H1 (cell line): ENCODE data around the gene GMPR. TPM values are rescaled to one million over a fixed set of nuclear protein-coding genes. Genes with fewer than 3 reads are reported as not detected.
A peak's percentile ranks its signal among the peaks of the same experiment; 100 is the strongest.

Source experiments
- CTCF ChIA-PET: fragments of 300-600 bp; sonication (Branson Sonifier 250); formaldehyde crosslinking; loops from one replicate; lab custom pipeline; 2021; ENCODE audit not compliant: partially characterized antibody; lab: Charles Lee
- POLR2A ChIA-PET: fragments of 300-600 bp; sonication (Branson Sonifier 250); formaldehyde crosslinking; loops from one replicate; lab custom pipeline; 2021; ENCODE audit warnings: inconsistent platforms; ENCODE audit not compliant: partially characterized antibody; lab: Charles Lee
- DNase-seq, 2 experiments: peaks; one replicate each; pipeline versions ENCODE4 v3.0.0 to v3.0.0-alpha.2; 2010 to 2022; ENCODE audit warnings: low spot score in 2 of 2, low read depth in 1 of 2, mixed read lengths in 1 of 2
- FAIRE-seq: peaks from 2 replicates; lab custom pipeline; 2011; peaks lifted over from hg19 to GRCh38; lab: Jason Lieb, UNC
- H2AFZ ChIP-seq: 2 replicates; pipeline ENCODE4 v1.8.1; 2012; ENCODE audit warnings: low read length, inconsistent platforms
- H2AK5ac ChIP-seq: 2 replicates; pipeline ENCODE4 v1.6.1; 2013; ENCODE audit warnings: low read depth, low read length
- H2BK120ac ChIP-seq: replicated peaks from 2 replicates; pipeline ENCODE3; 2013; ENCODE audit warnings: low read depth, low read length, inconsistent platforms
- H2BK12ac ChIP-seq: 2 replicates; pipeline ENCODE4 v1.6.1; 2013; ENCODE audit warnings: low read depth, low read length
- H2BK15ac ChIP-seq: 2 replicates; pipeline ENCODE4 v1.6.1; 2013; ENCODE audit warnings: low read length
- H2BK20ac ChIP-seq: 2 replicates; pipeline ENCODE4 v1.6.1; 2013; ENCODE audit warnings: low read length
- H2BK5ac ChIP-seq: 2 replicates; pipeline ENCODE4 v1.6.1; 2013; ENCODE audit warnings: low read depth, low read length
- H3K14ac ChIP-seq: 2 replicates; pipeline ENCODE4 v1.6.1; 2013; ENCODE audit warnings: inconsistent platforms; ENCODE audit not compliant: insufficient read length
- H3K18ac ChIP-seq: 2 replicates; pipeline ENCODE4 v1.6.1; 2013; ENCODE audit warnings: low read length; ENCODE audit errors: extremely low read depth
- H3K23ac ChIP-seq: 2 replicates; pipeline ENCODE4 v1.6.1; 2013; ENCODE audit warnings: inconsistent platforms; ENCODE audit not compliant: insufficient read length
- H3K23me2 ChIP-seq: 2 replicates; pipeline ENCODE4 v1.6.1; 2013; ENCODE audit warnings: low read depth, low read length
- H3K27ac ChIP-seq: 2 replicates; pipeline ENCODE4 v1.6.1; 2011; ENCODE audit warnings: low read depth, low read length, inconsistent platforms
- H3K27me3 ChIP-seq, 4 experiments: replicated peaks in 1 of 4; 1 replicate in 1 of 4; 2 replicates in 3 of 4; pipeline versions ENCODE4 v1.6.1 to v1.8.1; 2011 to 2013; ENCODE audit warnings: low read length in 3 of 4, mild to moderate bottlenecking in 3 of 4, inconsistent platforms in 2 of 4, mixed read lengths in 2 of 4, moderate library complexity in 1 of 4; ENCODE audit not compliant: control insufficient read depth in 3 of 4, insufficient read depth in 3 of 4; ENCODE audit errors: extremely low read depth in 1 of 4
- H3K36me3 ChIP-seq, 4 experiments: 2 replicates each; pipeline versions ENCODE4 v1.6.1 to v1.8.1; 2011 to 2013; ENCODE audit warnings: mild to moderate bottlenecking in 4 of 4, low read length in 3 of 4, moderate library complexity in 2 of 4, control low read depth in 1 of 4, inconsistent platforms in 1 of 4; ENCODE audit not compliant: insufficient read depth in 4 of 4, control insufficient read depth in 2 of 4
- H3K4ac ChIP-seq: replicated peaks from 2 replicates; pipeline ENCODE3; 2013; ENCODE audit warnings: low read length, low read depth, mixed read lengths, inconsistent platforms; ENCODE audit not compliant: insufficient read length
- H3K4me1 ChIP-seq, 4 experiments: replicated peaks in 1 of 4; 1 replicate in 1 of 4; 2 replicates in 3 of 4; pipeline versions ENCODE4 v1.6.1 to v1.8.1; 2011 to 2013; ENCODE audit warnings: low read length in 3 of 4, inconsistent platforms in 2 of 4, mixed read lengths in 1 of 4; ENCODE audit not compliant: insufficient read depth in 4 of 4, control insufficient read depth in 3 of 4
- H3K4me2 ChIP-seq, 2 experiments: 2 replicates each; pipeline versions ENCODE4 v1.6.1 to v1.8.1; 2011 to 2013; ENCODE audit warnings: low read depth in 2 of 2, low read length in 2 of 2, control low read depth in 1 of 2, inconsistent platforms in 1 of 2, mild to moderate bottlenecking in 1 of 2; ENCODE audit not compliant: insufficient read depth in 1 of 2
- H3K4me3 ChIP-seq, 4 experiments: fragments of 200-600, 300-600 bp in 1 of 4; sonication (generic), shearing (Covaris generic), sonication (Bioruptor Twin) in 1 of 4; 2 replicates each; pipeline versions ENCODE4 v1.5.1 to v1.8.1; 2011 to 2016; ENCODE audit warnings: low read length in 4 of 4, low read depth in 3 of 4, control low read depth in 2 of 4, inconsistent platforms in 2 of 4, mild to moderate bottlenecking in 2 of 4, mixed read lengths in 1 of 4, moderate library complexity in 1 of 4; ENCODE audit not compliant: insufficient read depth in 2 of 4; ENCODE audit errors: extremely low read depth in 1 of 4
- H3K56ac ChIP-seq: replicated peaks from 2 replicates; pipeline ENCODE3; 2013; ENCODE audit warnings: low read depth, mild to moderate bottlenecking, mixed read lengths, low read length, inconsistent platforms; ENCODE audit not compliant: insufficient read length
- H3K79me1 ChIP-seq: 2 replicates; pipeline ENCODE4 v1.6.1; 2013; ENCODE audit warnings: low read depth, low read length, control low read depth
- H3K79me2 ChIP-seq, 2 experiments: 2 replicates each; pipeline versions ENCODE4 v1.6.1 to v1.8.1; 2012 to 2013; ENCODE audit warnings: low read length in 2 of 2, mild to moderate bottlenecking in 2 of 2, inconsistent platforms in 1 of 2; ENCODE audit not compliant: insufficient read depth in 2 of 2, control insufficient read depth in 1 of 2
- H3K9ac ChIP-seq, 4 experiments: replicated peaks in 1 of 4; 1 replicate in 1 of 4; 2 replicates in 3 of 4; pipeline versions ENCODE4 v1.6.1 to v1.8.1; 2011 to 2013; ENCODE audit warnings: low read depth in 3 of 4, low read length in 3 of 4, control low read depth in 2 of 4, mild to moderate bottlenecking in 2 of 4, moderate library complexity in 2 of 4, inconsistent platforms in 1 of 4; ENCODE audit errors: extremely low read depth in 1 of 4
- H3K9me3 ChIP-seq, 2 experiments: 2 replicates each; pipeline versions ENCODE4 v1.6.1 to v1.8.1; 2012 to 2013; ENCODE audit warnings: mild to moderate bottlenecking in 2 of 2, moderate library complexity in 2 of 2, control low read depth in 1 of 2, inconsistent platforms in 1 of 2, low read depth in 1 of 2, low read length in 1 of 2, mixed read lengths in 1 of 2; ENCODE audit not compliant: insufficient read depth in 2 of 2
- H4K20me1 ChIP-seq, 2 experiments: replicated peaks in 1 of 2; 2 replicates each; pipeline versions ENCODE3 to v1.8.1; 2011 to 2013; ENCODE audit warnings: inconsistent platforms in 2 of 2, low read length in 2 of 2, mild to moderate bottlenecking in 1 of 2; ENCODE audit not compliant: insufficient read depth in 2 of 2, control insufficient read depth in 1 of 2
- H4K5ac ChIP-seq: 2 replicates; pipeline ENCODE4 v1.6.1; 2013; ENCODE audit warnings: low read length, low read depth, mixed read lengths, inconsistent platforms; ENCODE audit not compliant: insufficient read length
- H4K8ac ChIP-seq: 2 replicates; pipeline ENCODE4 v1.8.0; 2013; ENCODE audit warnings: mild to moderate bottlenecking, moderate library complexity, low read length, inconsistent platforms; ENCODE audit not compliant: insufficient read depth; ENCODE audit errors: extremely low read depth
- H4K91ac ChIP-seq: replicated peaks from 2 replicates; pipeline ENCODE3; 2013; ENCODE audit warnings: low read length, mixed read lengths, inconsistent platforms; ENCODE audit not compliant: insufficient read length
- CEBPB ChIP-seq: IDR thresholded peaks from 2 replicates; pipeline ENCODE4 v1.6.1; 2012; ENCODE audit warnings: low read depth, low read length
- CHD1 ChIP-seq: IDR thresholded peaks from 2 replicates; pipeline ENCODE4 v1.6.1; 2012; ENCODE audit warnings: low read depth, low read length, improper control_type of control experiment
- MAFK ChIP-seq: IDR thresholded peaks from 2 replicates; pipeline ENCODE4 v1.6.1; 2012; ENCODE audit warnings: low read depth, mild to moderate bottlenecking, improper control_type of control experiment, low read length
- TAF7 ChIP-seq: optimal IDR thresholded peaks from 2 replicates; pipeline ENCODE3; 2011; ENCODE audit warnings: low read depth, mild to moderate bottlenecking, inconsistent platforms, low read length, moderate library complexity, borderline replicate concordance
- TBP ChIP-seq: IDR thresholded peaks from 2 replicates; pipeline ENCODE4 v1.6.1; 2011; ENCODE audit warnings: low read depth, low read length, improper control_type of control experiment
- WGBS, 2 experiments: shearing (Covaris generic) in 1 of 2; methylation state at CpG; one replicate each; pipeline versions ENCODE4 v1.1.6 to v1.1.7; 2013 to 2015; ENCODE audit warnings: low lambda C conversion rate in 2 of 2, mixed read lengths in 2 of 2, inconsistent platforms in 1 of 2, low coverage in 1 of 2, missing lambda C conversion rate in 1 of 2; ENCODE audit not compliant: insufficient replicate concordance in 2 of 2, insufficient coverage in 1 of 2, insufficient read length in 1 of 2; ENCODE audit errors: extremely low coverage in 1 of 2, missing lambda C conversion rate in 1 of 2; 5-methylcytosine and 5-hydroxymethylcytosine counted together
- polyA plus RNA-seq, 7 experiments: library from polyadenylated mRNA; depleted of rRNA in 3 of 7; stranded (reverse) in 5 of 7; unstranded in 2 of 7; fragments of >200 nt in 5 of 7; fragments of 200-250 nt in 2 of 7; gene quantifications; 1 replicate in 5 of 7; 2 replicates in 1 of 7; 4 replicates in 1 of 7; pipeline versions ENCODE4 v1.2.1 to v1.2.3, GENCODE V29; 2011 to 2013; ENCODE audit warnings: missing spikeins in 2 of 7, mixed read lengths in 2 of 7
- total RNA-seq: library from RNA; stranded (reverse); fragmentation: NEBNext Ultra II Directional; extraction: Animal tissue kit (Norgen Biotek cat#: 25700); gene quantifications from 2 replicates; pipeline ENCODE4 v1.2.1, GENCODE V29; 2021
- TF ChIP-seq, protein P1 (sequence below): IDR thresholded peaks from 2 replicates; pipeline ENCODE4 v1.6.1; 2011; ENCODE audit warnings: low read length, improper control_type of control experiment
- TF ChIP-seq, protein P2 (sequence below): IDR thresholded peaks from 2 replicates; pipeline ENCODE4 v1.6.1; 2012; ENCODE audit warnings: inconsistent platforms

The GMPR gene
- total and polyA plus RNA-seq, 2 of the 8 experiments (the other 6 are each of a cell fraction or from before 2014, with no cell fraction given): 0.99 to 1.2 TPM

DNA sequence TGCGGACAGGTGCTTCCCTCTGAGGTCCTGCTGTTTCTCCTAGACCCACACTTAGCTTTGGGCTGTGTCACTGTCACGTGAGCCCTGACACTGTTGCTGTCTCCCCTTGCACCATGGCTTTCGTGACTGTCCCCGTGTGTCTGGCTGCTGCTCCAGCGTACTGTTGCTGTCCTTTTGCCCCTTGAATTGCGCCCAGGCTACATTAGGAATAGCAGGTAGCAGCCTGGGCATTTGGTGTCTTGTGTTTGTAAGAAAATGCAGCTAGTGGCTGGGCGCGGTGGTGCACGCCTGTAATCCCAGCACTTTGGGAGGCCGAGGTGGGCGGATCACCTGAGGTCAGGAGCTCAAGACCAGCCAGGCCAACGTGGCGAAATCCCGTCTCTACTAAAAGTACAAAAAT is 46.1 kb downstream of the GMPR start:
- Histone ChIP-seq H3K79me1 (no peaks in the 10 kb centered on the region), H3K23ac (no peak overlapping the region), H3K4me2 (no peak overlapping the region), H3K9ac (no peak overlapping the region), H2BK120ac (no peak overlapping the region), H3K4me3 (no peak overlapping the region), H3K36me3 (no peaks in the 10 kb centered on the region), H2AK5ac (no peak overlapping the region; the same call in 1 of the 2 replicates), H3K56ac (no peak overlapping the region), H3K79me2 (no peaks in the 10 kb centered on the region), H3K18ac (no peak overlapping the region), H3K27me3 (no peaks in the 10 kb centered on the region), H2BK12ac (peak overlapping the region; percentile 23; the same call in 1 of the 2 replicates), H3K9me3 (no peaks in the 10 kb centered on the region; a peak in 1 of 4 replicates), H3K14ac (no peak overlapping the region), H2BK15ac (peak overlapping the region; percentile 81; the same call in 1 of the 2 replicates), H2BK20ac (0 out of 2 replicates have a peak overlapping the region, but pooled peaks have one; percentile 48), H3K4ac (no peak overlapping the region), H3K27ac (no peak overlapping the region), H4K20me1 (no peaks in the 10 kb centered on the region), H3K23me2 (no peaks in the 10 kb centered on the region; the same call in 1 of the 2 replicates), H3K4me1 (no peaks in the 10 kb centered on the region), H4K5ac (no peak overlapping the region), H2BK5ac (no peak overlapping the region), H4K91ac (no peak overlapping the region), H4K8ac (no peak overlapping the region), H2AFZ (no peak overlapping the region)
- POLR2A ChIA-PET: no interaction called here
- FAIRE-seq (no peak), DNase-seq (no peak)
- TF ChIP-seq, protein P1, sequence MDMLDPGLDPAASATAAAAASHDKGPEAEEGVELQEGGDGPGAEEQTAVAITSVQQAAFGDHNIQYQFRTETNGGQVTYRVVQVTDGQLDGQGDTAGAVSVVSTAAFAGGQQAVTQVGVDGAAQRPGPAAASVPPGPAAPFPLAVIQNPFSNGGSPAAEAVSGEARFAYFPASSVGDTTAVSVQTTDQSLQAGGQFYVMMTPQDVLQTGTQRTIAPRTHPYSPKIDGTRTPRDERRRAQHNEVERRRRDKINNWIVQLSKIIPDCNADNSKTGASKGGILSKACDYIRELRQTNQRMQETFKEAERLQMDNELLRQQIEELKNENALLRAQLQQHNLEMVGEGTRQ: no peak
- TF ChIP-seq TAF7: no peak
- TF ChIP-seq, protein P2, sequence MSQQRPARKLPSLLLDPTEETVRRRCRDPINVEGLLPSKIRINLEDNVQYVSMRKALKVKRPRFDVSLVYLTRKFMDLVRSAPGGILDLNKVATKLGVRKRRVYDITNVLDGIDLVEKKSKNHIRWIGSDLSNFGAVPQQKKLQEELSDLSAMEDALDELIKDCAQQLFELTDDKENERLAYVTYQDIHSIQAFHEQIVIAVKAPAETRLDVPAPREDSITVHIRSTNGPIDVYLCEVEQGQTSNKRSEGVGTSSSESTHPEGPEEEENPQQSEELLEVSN: no peak
- no peak for TF ChIP-seq CEBPB
- no peak for TF ChIP-seq TBP
- TF ChIP-seq MAFK: no peak
- TF ChIP-seq CHD1: no peak
- CTCF ChIA-PET: interaction anchor here (0.6 to 3.2 kb wide), 12 partner anchors 13 to 1055 kb away, joined by 3 to 18 read pairs (median 4); no protein-coding TSS in a partner anchor
- WGBS, 2 experiments: 91% methylated on average over 14 of the region's 14 CpGs; no CpG with 5 or more reads in 1 of the 2 experiments
